Neural cell (in vitro differentiated cells): ENCODE measurements around the gene URAD. TPM values are rescaled to one million over a fixed set of nuclear protein-coding genes. Genes with fewer than 3 reads are reported as not detected.

Experiments used
- H2AFZ ChIP-seq: fragments of 200-600, 300-800 bp; sonication (generic), shearing (Covaris generic); 2 replicates; pipeline ENCODE4 v1.6.0; 2014; ENCODE audit warnings: low read depth, mild to moderate bottlenecking, antibody characterized with exemption, low read length, moderate library complexity
- H3F3A ChIP-seq: fragments of 200-600 bp; shearing (Covaris generic); 2 replicates; pipeline ENCODE4 v1.6.1; 2016; ENCODE audit warnings: mild to moderate bottlenecking, moderate library complexity, mixed read lengths, antibody characterized with exemption, low read length; ENCODE audit not compliant: insufficient read depth, poor library complexity, severe bottlenecking
- H3K27ac ChIP-seq: fragments of 200-600, 300-800 bp; sonication (generic), shearing (Covaris generic); 2 replicates; pipeline ENCODE4 v1.5.1; 2014; ENCODE audit warnings: mild to moderate bottlenecking, low read length, moderate library complexity
- H3K27me3 ChIP-seq: fragments of 300-800, 200-600 bp; sonication (generic), shearing (Covaris generic); 2 replicates; pipeline ENCODE4 v1.6.0; 2014; ENCODE audit warnings: mild to moderate bottlenecking, low read depth, low read length, moderate library complexity; ENCODE audit not compliant: insufficient read depth
- H3K36me3 ChIP-seq: fragments of 300-800, 200-600 bp; sonication (generic), shearing (Covaris generic); 2 replicates; pipeline ENCODE4 v1.5.1; 2014; ENCODE audit warnings: mild to moderate bottlenecking, antibody characterized with exemption, low read length, moderate library complexity; ENCODE audit not compliant: insufficient read depth
- H3K4me2 ChIP-seq: fragments of 300-800, 200-600 bp; sonication (generic), shearing (Covaris generic); 2 replicates; pipeline ENCODE4 v1.6.0; 2014; ENCODE audit warnings: mild to moderate bottlenecking, low read length
- H3K4me3 ChIP-seq: fragments of 300-800, 200-600 bp; sonication (generic), shearing (Covaris generic); 2 replicates; pipeline ENCODE4 v1.5.1; 2014; ENCODE audit warnings: mild to moderate bottlenecking, low read length, moderate library complexity
- H3K79me2 ChIP-seq: fragments of 200-600 bp; shearing (Covaris generic); replicated peaks from 2 replicates; pipeline ENCODE4 v1.6.0; 2014; ENCODE audit warnings: mild to moderate bottlenecking, low read length, moderate library complexity; ENCODE audit not compliant: insufficient read depth
- H3K9ac ChIP-seq: fragments of 300-800, 200-600 bp; sonication (generic), shearing (Covaris generic); 2 replicates; pipeline ENCODE4 v1.6.1; 2016; ENCODE audit warnings: mild to moderate bottlenecking, low read length, mixed read lengths
- H3K9me2 ChIP-seq: fragments of 200-600 bp; shearing (Covaris generic); 2 replicates; pipeline ENCODE4 v1.6.1; 2016; ENCODE audit warnings: mild to moderate bottlenecking, low read length, mixed read lengths; ENCODE audit not compliant: insufficient read depth
- H3K9me3 ChIP-seq: fragments of 200-600, 300-800 bp; sonication (generic), shearing (Covaris generic); 2 replicates; pipeline ENCODE4 v1.6.1; 2016; ENCODE audit warnings: mild to moderate bottlenecking, mixed run types, low read length, moderate library complexity, mixed read lengths
- H4K20me1 ChIP-seq: fragments of 200-600 bp; shearing (Covaris generic); 2 replicates; pipeline ENCODE4 v1.6.1; 2016; ENCODE audit warnings: mild to moderate bottlenecking, mixed run types; ENCODE audit not compliant: insufficient read depth
- EP300 ChIP-seq: fragments of 450-650 bp; conservative IDR thresholded peaks from 2 replicates; pipeline ENCODE4 v1.6.1; 2014; ENCODE audit warnings: antibody characterized with exemption, mild to moderate bottlenecking, moderate library complexity; ENCODE audit not compliant: poor library complexity, severe bottlenecking
- EZH2 ChIP-seq: fragments of 200-600, 300-800 bp; shearing (Covaris generic), sonication (generic); IDR thresholded peaks from 2 replicates; pipeline ENCODE4 v1.6.1; 2014; ENCODE audit warnings: antibody characterized with exemption, low read length, borderline replicate concordance, mild to moderate bottlenecking; ENCODE audit not compliant: insufficient read depth, poor library complexity, severe bottlenecking
- MXI1 ChIP-seq: fragments of 450-650 bp; conservative IDR thresholded peaks from 2 replicates; pipeline ENCODE4 v1.6.1; 2014; ENCODE audit warnings: antibody characterized with exemption, mild to moderate bottlenecking; ENCODE audit not compliant: poor library complexity, severe bottlenecking
- POLR2AphosphoS5 ChIP-seq: IDR thresholded peaks from 2 replicates; pipeline ENCODE4 v1.6.1; 2012
- RAD21 ChIP-seq: fragments of 450-650 bp; conservative IDR thresholded peaks from 2 replicates; pipeline ENCODE4 v1.6.1; 2014; ENCODE audit warnings: antibody characterized with exemption, mild to moderate bottlenecking, moderate library complexity
- SMC3 ChIP-seq: fragments of 450-650 bp; conservative IDR thresholded peaks from 2 replicates; pipeline ENCODE4 v1.6.1; 2014; ENCODE audit warnings: antibody characterized with exemption, mild to moderate bottlenecking, moderate library complexity; ENCODE audit not compliant: poor library complexity
- TAF1 ChIP-seq: IDR thresholded peaks from 2 replicates; pipeline ENCODE4 v1.6.1; 2012; ENCODE audit warnings: low read depth
- polyA plus RNA-seq: library from polyadenylated mRNA; depleted of rRNA; stranded (reverse); fragments of >200 nt; gene quantifications from 2 replicates; pipeline ENCODE4 v1.2.3, GENCODE V29; 2014
- TF ChIP-seq, protein P1 (sequence below): IDR thresholded peaks from 2 replicates; pipeline ENCODE4 v1.6.1; 2012; ENCODE audit warnings: borderline replicate concordance
- TF ChIP-seq, protein P2 (sequence below): fragments of 450-650 bp; IDR thresholded peaks from 2 replicates; pipeline ENCODE4 v1.5.1; 2014; ENCODE audit warnings: antibody characterized with exemption, mild to moderate bottlenecking, moderate library complexity; ENCODE audit not compliant: poor library complexity, severe bottlenecking

URAD gene
- polyA plus RNA-seq, 1 donor from 2014 or later: not detected

- no peaks in the 10 kb centered on the region for H3K36me3 ChIP-seq
- no peaks in the 10 kb centered on the region for H3K9me3 ChIP-seq
- H3K9me2 ChIP-seq: no peaks in the 10 kb centered on the region
- H3F3A ChIP-seq: no peaks in the 10 kb centered on the region
- H3K27me3 ChIP-seq: peaks cover 51% of the 10 kb centered on the region
- H3K4me3 ChIP-seq: no peak overlapping the region
- H3K27ac ChIP-seq: no peak overlapping the region
- no peaks in the 10 kb centered on the region for H3K79me2 ChIP-seq
- TF ChIP-seq, protein P1, sequence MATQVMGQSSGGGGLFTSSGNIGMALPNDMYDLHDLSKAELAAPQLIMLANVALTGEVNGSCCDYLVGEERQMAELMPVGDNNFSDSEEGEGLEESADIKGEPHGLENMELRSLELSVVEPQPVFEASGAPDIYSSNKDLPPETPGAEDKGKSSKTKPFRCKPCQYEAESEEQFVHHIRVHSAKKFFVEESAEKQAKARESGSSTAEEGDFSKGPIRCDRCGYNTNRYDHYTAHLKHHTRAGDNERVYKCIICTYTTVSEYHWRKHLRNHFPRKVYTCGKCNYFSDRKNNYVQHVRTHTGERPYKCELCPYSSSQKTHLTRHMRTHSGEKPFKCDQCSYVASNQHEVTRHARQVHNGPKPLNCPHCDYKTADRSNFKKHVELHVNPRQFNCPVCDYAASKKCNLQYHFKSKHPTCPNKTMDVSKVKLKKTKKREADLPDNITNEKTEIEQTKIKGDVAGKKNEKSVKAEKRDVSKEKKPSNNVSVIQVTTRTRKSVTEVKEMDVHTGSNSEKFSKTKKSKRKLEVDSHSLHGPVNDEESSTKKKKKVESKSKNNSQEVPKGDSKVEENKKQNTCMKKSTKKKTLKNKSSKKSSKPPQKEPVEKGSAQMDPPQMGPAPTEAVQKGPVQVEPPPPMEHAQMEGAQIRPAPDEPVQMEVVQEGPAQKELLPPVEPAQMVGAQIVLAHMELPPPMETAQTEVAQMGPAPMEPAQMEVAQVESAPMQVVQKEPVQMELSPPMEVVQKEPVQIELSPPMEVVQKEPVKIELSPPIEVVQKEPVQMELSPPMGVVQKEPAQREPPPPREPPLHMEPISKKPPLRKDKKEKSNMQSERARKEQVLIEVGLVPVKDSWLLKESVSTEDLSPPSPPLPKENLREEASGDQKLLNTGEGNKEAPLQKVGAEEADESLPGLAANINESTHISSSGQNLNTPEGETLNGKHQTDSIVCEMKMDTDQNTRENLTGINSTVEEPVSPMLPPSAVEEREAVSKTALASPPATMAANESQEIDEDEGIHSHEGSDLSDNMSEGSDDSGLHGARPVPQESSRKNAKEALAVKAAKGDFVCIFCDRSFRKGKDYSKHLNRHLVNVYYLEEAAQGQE: no peak
- TF ChIP-seq RAD21 (no peak), MXI1 (no peak), SMC3 (no peak), TAF1 (no peak)
- no peak overlapping the region for H3K4me2 ChIP-seq
- H3K9ac ChIP-seq: no peak overlapping the region
- no peak overlapping the region for H2AFZ ChIP-seq
- H4K20me1 ChIP-seq: no peaks in the 10 kb centered on the region
These were observed 2.9 kb downstream of the URAD start for GRCh38 chr13:27985600-27985999.

GRCh38 chr13:27982361-27982760 is 6.1 kb downstream of the URAD start:
- Histone ChIP-seq H3K9me3 (no peaks in the 10 kb centered on the region), H3K27ac (no peak overlapping the region), H3F3A (no peaks in the 10 kb centered on the region), H2AFZ (no peak overlapping the region), H4K20me1 (no peaks in the 10 kb centered on the region), H3K79me2 (no peaks in the 10 kb centered on the region), H3K36me3 (no peaks in the 10 kb centered on the region), H3K27me3 (peaks cover 79% of the 10 kb centered on the region), H3K9me2 (no peaks in the 10 kb centered on the region), H3K4me2 (no peak overlapping the region), H3K4me3 (no peak overlapping the region), H3K9ac (no peak overlapping the region)
- no peak for TF ChIP-seq EP300
- no peak for TF ChIP-seq EZH2
- no peak for TF ChIP-seq RAD21
- TF ChIP-seq, protein P1: no peak
- TF ChIP-seq SMC3: no peak
- TF ChIP-seq POLR2AphosphoS5: no peak
- TF ChIP-seq, protein P2, sequence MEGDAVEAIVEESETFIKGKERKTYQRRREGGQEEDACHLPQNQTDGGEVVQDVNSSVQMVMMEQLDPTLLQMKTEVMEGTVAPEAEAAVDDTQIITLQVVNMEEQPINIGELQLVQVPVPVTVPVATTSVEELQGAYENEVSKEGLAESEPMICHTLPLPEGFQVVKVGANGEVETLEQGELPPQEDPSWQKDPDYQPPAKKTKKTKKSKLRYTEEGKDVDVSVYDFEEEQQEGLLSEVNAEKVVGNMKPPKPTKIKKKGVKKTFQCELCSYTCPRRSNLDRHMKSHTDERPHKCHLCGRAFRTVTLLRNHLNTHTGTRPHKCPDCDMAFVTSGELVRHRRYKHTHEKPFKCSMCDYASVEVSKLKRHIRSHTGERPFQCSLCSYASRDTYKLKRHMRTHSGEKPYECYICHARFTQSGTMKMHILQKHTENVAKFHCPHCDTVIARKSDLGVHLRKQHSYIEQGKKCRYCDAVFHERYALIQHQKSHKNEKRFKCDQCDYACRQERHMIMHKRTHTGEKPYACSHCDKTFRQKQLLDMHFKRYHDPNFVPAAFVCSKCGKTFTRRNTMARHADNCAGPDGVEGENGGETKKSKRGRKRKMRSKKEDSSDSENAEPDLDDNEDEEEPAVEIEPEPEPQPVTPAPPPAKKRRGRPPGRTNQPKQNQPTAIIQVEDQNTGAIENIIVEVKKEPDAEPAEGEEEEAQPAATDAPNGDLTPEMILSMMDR: no peak
- TF ChIP-seq TAF1: no peak
- TF ChIP-seq MXI1: no peak
